Measurements from ENCODE around the gene ETS2.

The ETS2 gene

DNA sequence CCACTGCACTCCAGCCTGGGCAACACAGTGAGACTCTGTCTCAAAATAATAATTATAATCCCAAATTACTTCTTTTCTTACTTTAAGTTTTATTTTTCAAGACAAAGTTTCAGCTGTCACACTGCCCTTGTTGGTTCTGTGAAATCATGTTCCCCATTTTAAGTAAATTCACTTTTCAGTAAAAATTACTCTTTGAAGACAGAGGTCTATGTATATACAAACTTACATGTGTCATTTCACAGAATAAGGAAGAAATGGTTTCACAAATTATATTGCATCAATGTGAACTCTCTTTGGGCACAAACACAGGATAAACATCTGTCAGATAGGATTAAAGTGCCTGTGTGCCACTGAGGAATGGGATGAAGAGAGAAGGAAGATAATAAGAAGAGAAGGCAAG, 33.1 kb upstream of the ETS2 start:
- peaks cover 5% of the 10 kb centered on the region for H3K9me3 Mint-ChIP-seq
- peak overlapping the region; percentile 29 for H3K27ac Mint-ChIP-seq
- no peaks in the 10 kb centered on the region for H3K36me3 Mint-ChIP-seq (ENCODE audit: low read depth)
- peaks cover 43% of the 10 kb centered on the region for H3K4me1 Mint-ChIP-seq (ENCODE audit: low read depth)
- no peak overlapping the region for H3K4me3 Mint-ChIP-seq
- no peak for DNase-seq (ENCODE audit: low spot score)
- no peaks in the 10 kb centered on the region for H3K27me3 Mint-ChIP-seq (ENCODE audit: low read depth)

DNA sequence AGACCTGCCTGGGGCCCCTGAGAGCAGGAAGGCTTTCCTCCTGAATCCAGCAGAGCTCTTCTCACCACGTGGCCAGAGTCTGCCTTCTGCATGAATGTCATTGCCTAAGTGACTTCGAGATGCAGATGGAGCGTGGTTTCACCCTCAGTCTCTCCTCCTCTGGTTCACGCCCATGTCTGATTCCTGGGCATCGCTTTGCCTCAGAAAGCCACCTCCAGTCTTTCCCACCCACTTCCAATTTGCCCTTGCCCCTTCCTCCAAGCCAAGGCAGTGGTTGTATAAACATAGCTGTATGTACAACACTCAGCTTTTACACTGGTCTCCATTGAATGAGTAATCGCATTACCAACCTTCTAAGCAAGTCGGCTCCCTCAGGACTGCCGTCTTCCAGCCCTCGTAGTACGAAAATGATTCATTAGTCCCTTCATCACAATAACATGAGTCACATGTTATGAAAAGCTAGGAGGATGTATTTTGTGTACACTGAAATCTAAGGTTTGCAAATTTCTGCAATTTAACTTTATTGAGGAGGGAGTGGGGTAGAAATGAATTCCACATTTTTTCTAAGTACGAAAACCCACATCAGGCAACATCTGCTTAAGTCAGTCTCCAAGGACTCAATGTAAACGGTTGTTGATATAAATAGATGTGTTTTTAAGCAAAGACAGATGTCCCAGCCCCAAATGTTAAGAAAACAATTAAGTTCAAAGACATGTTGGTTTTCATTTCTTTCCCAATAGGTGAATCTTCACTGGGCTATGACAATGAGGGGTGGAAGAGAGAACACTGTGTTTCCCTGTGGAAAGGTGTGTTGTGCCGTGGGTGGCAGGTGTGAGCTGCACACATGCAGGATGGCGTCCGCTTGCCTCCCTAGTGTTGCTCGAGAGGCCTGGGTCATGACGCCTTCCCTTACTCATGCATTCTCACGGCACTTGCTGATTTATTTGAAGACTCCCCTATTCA, 32.3 kb upstream of the ETS2 start:
- H3K27ac Mint-ChIP-seq: no peak overlapping the region
- no peaks in the 10 kb centered on the region for H3K27me3 Mint-ChIP-seq (ENCODE audit: low read depth)
- H3K4me1 Mint-ChIP-seq (ENCODE audit: low read depth): peaks cover 41% of the 10 kb centered on the region
- no peak overlapping the region for H3K4me3 Mint-ChIP-seq
- DNase-seq (ENCODE audit: low spot score): peak; percentile 57
- H3K9me3 Mint-ChIP-seq: peaks cover 13% of the 10 kb centered on the region
- peaks cover 4% of the 10 kb centered on the region for H3K36me3 Mint-ChIP-seq (ENCODE audit: low read depth)

DNA sequence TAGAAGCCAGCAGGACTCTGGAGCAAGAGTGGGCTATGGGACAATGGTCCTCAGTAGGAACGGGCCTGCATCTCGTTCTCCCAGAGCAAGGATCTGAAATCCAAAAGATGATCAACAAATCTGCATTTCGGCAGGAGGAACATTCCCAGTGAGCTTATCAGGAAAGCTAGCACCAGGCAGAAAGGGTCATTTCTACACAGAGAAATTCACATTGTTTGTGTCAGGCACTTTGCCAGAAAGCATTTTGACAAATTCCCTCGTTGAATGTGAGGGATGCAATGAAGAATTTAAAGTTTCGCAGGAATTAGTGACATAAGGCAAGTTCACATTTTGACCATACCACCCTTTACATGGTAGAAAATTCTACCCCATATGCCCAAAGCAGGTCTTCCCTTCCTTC, 31.6 kb upstream of the ETS2 start:
- Mint-ChIP-seq H3K27me3 (ENCODE audit: low read depth) (no peaks in the 10 kb centered on the region), H3K36me3 (ENCODE audit: low read depth) (peaks cover 5% of the 10 kb centered on the region), H3K9me3 (peaks cover 20% of the 10 kb centered on the region), H3K4me3 (no peak overlapping the region), H3K27ac (no peak overlapping the region), H3K4me1 (ENCODE audit: low read depth) (peaks cover 33% of the 10 kb centered on the region)
- no peak for DNase-seq (ENCODE audit: low spot score)

- Mint-ChIP-seq H3K36me3 (ENCODE audit: low read depth) (peaks cover 5% of the 10 kb centered on the region), H3K9me3 (peaks cover 24% of the 10 kb centered on the region), H3K4me3 (no peak overlapping the region), H3K4me1 (ENCODE audit: low read depth) (peaks cover 28% of the 10 kb centered on the region), H3K27me3 (ENCODE audit: low read depth) (no peaks in the 10 kb centered on the region), H3K27ac (no peak overlapping the region)
- no peak for DNase-seq (ENCODE audit: low spot score)
These were observed 31.0 kb upstream of the ETS2 start for GRCh38 chr21:38774586-38775285.

DNA sequence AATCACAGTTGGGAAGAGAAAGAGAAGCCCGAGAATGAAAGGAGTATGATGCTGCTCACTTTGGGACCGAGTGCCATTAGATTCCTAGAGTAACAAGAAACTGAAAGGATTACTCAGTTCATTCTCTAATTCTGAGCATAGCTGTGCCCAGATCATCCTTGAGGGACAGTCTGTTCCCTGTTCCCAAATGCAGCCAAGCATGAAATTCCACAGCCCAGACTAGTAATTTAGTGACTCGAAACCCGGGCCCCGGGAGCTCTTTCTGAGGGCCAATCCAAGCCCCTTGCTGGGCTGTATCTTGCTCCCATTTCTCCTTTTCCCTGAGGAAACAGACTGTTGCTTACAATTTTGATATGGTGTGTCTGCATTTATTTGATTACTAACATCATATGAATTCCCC, 30.0 kb upstream of the ETS2 start:
- H3K36me3 Mint-ChIP-seq (ENCODE audit: low read depth): peaks cover 5% of the 10 kb centered on the region
- H3K4me1 Mint-ChIP-seq (ENCODE audit: low read depth): peaks cover 31% of the 10 kb centered on the region
- no peak for DNase-seq (ENCODE audit: low spot score)
- H3K9me3 Mint-ChIP-seq: peaks cover 28% of the 10 kb centered on the region
- no peaks in the 10 kb centered on the region for H3K27me3 Mint-ChIP-seq (ENCODE audit: low read depth)
- no peak overlapping the region for H3K27ac Mint-ChIP-seq
- no peak overlapping the region for H3K4me3 Mint-ChIP-seq

DNA sequence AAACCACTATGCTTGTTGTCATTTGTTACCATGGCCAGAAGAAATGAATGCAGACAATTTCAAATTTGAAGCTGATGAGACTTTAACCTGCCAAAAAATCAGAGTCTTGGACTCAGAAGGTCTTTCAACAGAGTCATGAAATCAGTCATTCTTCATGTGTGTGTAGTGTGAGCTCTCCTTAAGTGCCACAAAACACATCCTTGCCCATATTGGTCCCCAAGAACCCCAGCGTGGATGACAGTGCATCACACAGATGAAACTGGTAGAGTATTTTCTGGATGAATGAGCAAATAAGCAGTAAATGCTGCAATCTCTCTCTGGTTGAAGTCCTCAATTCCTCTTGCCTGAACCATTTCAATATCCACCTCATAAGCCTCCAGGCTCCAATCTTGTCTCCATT, 28.7 kb upstream of the ETS2 start:
- H3K27me3 Mint-ChIP-seq (ENCODE audit: low read depth): no peaks in the 10 kb centered on the region

DNA sequence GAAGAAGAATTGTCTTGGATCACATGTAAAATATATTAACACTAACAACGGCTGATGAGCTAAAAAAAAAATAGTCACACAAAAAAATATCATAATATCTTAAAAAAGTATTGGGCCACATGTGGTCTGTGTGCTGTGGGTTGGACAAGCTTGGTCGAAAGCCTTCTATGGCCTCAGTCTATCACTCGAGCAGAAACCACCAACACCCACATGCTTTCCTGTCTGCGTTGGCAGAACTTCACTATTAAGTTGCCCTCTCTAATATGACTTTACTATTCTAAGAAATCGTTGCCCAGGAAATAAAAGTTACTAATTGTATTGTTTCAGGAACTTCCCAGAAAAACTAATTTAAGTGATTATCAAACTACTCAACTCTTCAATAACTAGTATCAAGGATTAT, 28.2 kb upstream of the ETS2 start:
- H3K27ac Mint-ChIP-seq: no peak overlapping the region

More for the DNA sequence above, 28.7 kb upstream of the ETS2 start:
- Mint-ChIP-seq H3K4me3 (peak overlapping the region; percentile 32), H3K36me3 (ENCODE audit: low read depth) (peaks cover 14% of the 10 kb centered on the region), H3K27ac (no peak overlapping the region), H3K4me1 (ENCODE audit: low read depth) (peaks cover 33% of the 10 kb centered on the region), H3K9me3 (peaks cover 39% of the 10 kb centered on the region)
- DNase-seq (ENCODE audit: low spot score): no peak

DNA sequence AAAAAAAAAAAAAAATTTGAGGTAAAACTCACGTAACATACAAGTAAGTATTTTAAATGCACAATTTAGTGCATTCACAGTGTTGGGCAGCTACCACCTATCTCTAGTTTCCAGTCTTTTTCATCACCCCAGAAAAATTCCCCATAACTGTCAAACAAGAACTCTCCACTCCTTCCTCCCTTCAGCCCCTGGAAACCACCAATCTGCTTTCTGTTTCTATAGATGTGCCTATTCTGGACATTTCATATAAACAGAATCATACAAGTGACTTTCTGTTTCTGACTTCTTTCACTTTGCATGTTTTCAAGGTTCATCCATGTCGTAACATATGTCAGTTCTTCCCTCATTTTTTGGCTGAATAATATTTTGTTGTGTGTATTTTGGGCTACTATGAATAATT, 24.9 kb upstream of the ETS2 start:
- peak; percentile 42 for DNase-seq (ENCODE audit: low spot score)
- Mint-ChIP-seq H3K9me3 (peaks cover 58% of the 10 kb centered on the region), H3K4me3 (peak overlapping the region; percentile 52), H3K36me3 (ENCODE audit: low read depth) (peaks cover 24% of the 10 kb centered on the region), H3K27ac (peak overlapping the region; percentile 87), H3K4me1 (ENCODE audit: low read depth) (peaks cover 25% of the 10 kb centered on the region), H3K27me3 (ENCODE audit: low read depth) (no peaks in the 10 kb centered on the region)

More for the DNA sequence above, 28.2 kb upstream of the ETS2 start:
- Mint-ChIP-seq H3K27me3 (ENCODE audit: low read depth) (no peaks in the 10 kb centered on the region), H3K36me3 (ENCODE audit: low read depth) (peaks cover 19% of the 10 kb centered on the region), H3K9me3 (peaks cover 44% of the 10 kb centered on the region), H3K4me1 (ENCODE audit: low read depth) (peaks cover 33% of the 10 kb centered on the region), H3K4me3 (peak overlapping the region; percentile 32)
- DNase-seq (ENCODE audit: low spot score): peak; percentile 28

DNA sequence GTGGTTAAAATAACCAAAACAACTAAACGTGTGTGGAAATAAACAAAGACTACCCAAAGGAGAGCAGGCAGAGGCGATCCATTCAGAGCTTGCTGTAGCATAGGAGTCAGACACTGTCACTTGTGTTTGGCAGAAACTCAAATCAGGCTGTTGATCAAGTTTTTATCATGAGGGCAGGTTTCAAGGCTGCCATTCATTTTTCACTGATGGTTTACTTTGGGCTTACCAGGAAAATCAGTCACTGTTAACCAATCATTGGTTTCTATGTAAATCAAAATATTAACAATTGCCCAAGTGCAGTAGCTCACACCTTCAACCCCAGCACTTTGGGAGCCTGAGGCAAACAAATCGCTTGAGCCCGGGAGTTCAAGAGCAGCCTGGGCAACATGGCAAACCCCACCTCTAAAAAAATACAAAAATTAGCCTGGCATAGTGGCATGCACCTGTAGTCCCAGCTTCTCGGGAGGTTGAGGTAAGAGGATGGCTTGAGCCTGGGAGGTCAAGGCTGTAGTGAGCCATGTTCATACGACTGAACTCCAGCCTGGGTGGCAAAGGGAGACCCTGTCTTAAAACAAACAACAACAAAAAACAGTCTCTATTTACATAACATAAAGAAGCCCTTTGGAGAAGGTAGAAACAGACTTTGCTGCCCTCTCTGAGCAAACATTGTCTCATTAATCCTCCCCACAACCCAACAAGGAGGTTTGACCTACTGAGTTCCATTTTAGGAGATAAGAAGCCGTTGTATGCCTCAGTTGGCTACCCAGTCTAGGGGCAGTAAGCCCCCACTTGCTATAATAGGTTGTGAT, 21.1 kb upstream of the ETS2 start:
- H3K4me1 Mint-ChIP-seq (ENCODE audit: low read depth): peaks cover 14% of the 10 kb centered on the region
- H3K27me3 Mint-ChIP-seq (ENCODE audit: low read depth): no peaks in the 10 kb centered on the region
- H3K4me3 Mint-ChIP-seq: no peak overlapping the region
- no peak for DNase-seq (ENCODE audit: low spot score)
- no peak overlapping the region for H3K27ac Mint-ChIP-seq
- H3K9me3 Mint-ChIP-seq: peaks cover 34% of the 10 kb centered on the region
- H3K36me3 Mint-ChIP-seq (ENCODE audit: low read depth): peaks cover 19% of the 10 kb centered on the region

DNA sequence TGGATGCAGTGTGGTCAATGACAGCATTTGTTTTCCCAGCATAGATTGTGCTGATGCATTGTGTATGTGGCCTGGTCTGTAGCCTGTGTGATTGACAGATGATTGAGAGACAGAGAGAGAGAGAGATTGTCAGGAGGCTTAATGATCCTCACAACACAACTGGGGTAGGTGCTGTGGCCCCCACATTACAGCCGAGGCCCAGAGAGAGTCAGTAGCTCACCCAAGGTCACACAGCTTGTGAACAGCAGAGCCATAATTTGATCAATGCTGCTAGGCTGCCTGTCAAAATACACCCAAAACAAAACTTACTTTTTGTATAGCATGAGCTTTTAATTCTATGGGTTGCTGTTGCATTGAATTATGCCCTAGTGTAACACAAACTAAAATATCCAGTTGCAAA, 20.2 kb upstream of the ETS2 start:
- DNase-seq (ENCODE audit: low spot score): no peak
- Mint-ChIP-seq H3K27me3 (ENCODE audit: low read depth) (no peaks in the 10 kb centered on the region), H3K4me3 (no peak overlapping the region), H3K9me3 (peaks cover 30% of the 10 kb centered on the region), H3K27ac (no peak overlapping the region), H3K36me3 (ENCODE audit: low read depth) (peaks cover 19% of the 10 kb centered on the region), H3K4me1 (ENCODE audit: low read depth) (peaks cover 12% of the 10 kb centered on the region)

GRCh38 chr21:38787016-38787415, 18.7 kb upstream of the ETS2 start:
- no peak for DNase-seq (ENCODE audit: low spot score)
- Mint-ChIP-seq H3K9me3 (peaks cover 19% of the 10 kb centered on the region), H3K4me1 (ENCODE audit: low read depth) (peaks cover 10% of the 10 kb centered on the region), H3K27ac (no peak overlapping the region), H3K27me3 (ENCODE audit: low read depth) (no peaks in the 10 kb centered on the region), H3K36me3 (ENCODE audit: low read depth) (peaks cover 9% of the 10 kb centered on the region), H3K4me3 (no peak overlapping the region)

- H3K4me1 Mint-ChIP-seq (ENCODE audit: low read depth): peaks cover 10% of the 10 kb centered on the region
- H3K9me3 Mint-ChIP-seq: peaks cover 12% of the 10 kb centered on the region
- no peaks in the 10 kb centered on the region for H3K27me3 Mint-ChIP-seq (ENCODE audit: low read depth)
- no peak overlapping the region for H3K27ac Mint-ChIP-seq
- H3K36me3 Mint-ChIP-seq (ENCODE audit: low read depth): peaks cover 5% of the 10 kb centered on the region
- no peak overlapping the region for H3K4me3 Mint-ChIP-seq
- DNase-seq (ENCODE audit: low spot score): peak; percentile 46
These were observed 18.1 kb upstream of the ETS2 start for GRCh38 chr21:38787461-38788274.

DNA sequence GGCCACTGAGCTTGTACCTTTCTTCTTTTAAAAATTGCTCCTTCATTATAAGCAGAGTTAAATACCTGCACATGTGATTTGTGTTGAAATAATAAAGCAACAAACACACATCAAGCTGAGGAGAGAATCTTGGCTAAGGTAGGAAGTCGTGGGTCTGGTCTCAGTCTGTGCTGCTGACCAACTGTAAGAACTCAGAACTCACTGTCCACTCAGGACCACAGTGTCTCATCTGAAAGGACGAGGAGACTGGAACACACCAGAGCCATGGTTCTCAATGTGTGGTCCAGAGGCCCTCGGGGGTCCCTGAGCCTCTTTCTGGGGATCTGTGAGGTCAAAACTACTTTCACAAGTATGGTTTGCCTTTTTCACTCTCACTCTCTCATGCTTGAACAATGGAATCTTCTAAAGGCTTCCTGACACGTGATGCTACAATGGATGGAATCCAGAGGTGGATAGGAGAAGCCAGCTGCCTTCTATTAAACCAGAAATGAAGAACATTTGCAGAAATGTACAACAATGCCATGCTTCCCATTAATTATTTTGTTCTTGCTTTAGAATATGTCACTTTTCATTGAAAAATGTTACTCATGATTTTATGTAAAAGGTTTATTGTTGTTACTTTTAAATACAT, 17.3 kb upstream of the ETS2 start:
- Mint-ChIP-seq H3K27ac (no peak overlapping the region), H3K4me3 (no peak overlapping the region), H3K36me3 (ENCODE audit: low read depth) (peaks cover 1% of the 10 kb centered on the region), H3K9me3 (peaks cover 7% of the 10 kb centered on the region), H3K4me1 (ENCODE audit: low read depth) (peaks cover 10% of the 10 kb centered on the region), H3K27me3 (ENCODE audit: low read depth) (no peaks in the 10 kb centered on the region)
- no peak for DNase-seq (ENCODE audit: low spot score)

All from T-helper 2 cell treated with Interferon-gamma antibody and Interleukin-4, amounts not matched to agents 5 μg/mL and 100 μg/mL, for 36 hours (primary cell).